Mesenteric fat pad (tissue), 1 donor: ENCODE data around the gene C1QTNF12. TPM values are rescaled to one million over a fixed set of nuclear protein-coding genes. Genes with fewer than 3 reads are reported as not detected.

Experiments used
- DNase-seq: peaks from one replicate; pipeline ENCODE4 v3.0.0-alpha.2; 2020; ENCODE audit warnings: low spot score
- total RNA-seq: library from RNA; stranded (reverse); fragmentation: NEBNext Ultra II Directional; extraction: Animal tissue kit (Norgen Biotek cat#: 25700); gene quantifications from one replicate; pipeline ENCODE4 v1.2.1, GENCODE V29; 2021
- donor health status: DM: yes; HTN: yes; CAD: no.

The C1QTNF12 gene
- total RNA-seq, 1 donor from 2014 or later = 2.9 TPM

GRCh38 chr1:1215080-1215676 lies 31.3 kb downstream of the C1QTNF12 start:
- no peak for DNase-seq

- no peak for DNase-seq
Measured at GRCh38 chr1:1213345-1214265, 32.9 kb downstream of the C1QTNF12 start, which contains the start of gene TNFRSF4. TNFRSF4 (minus strand) TSS chr1:1214153; CDS start chr1:1214127, 26 bp downstream.

- DNase-seq = no peak
Measured at GRCh38 chr1:1212780-1213344, 33.7 kb downstream of the C1QTNF12 start.

- DNase-seq = no peak
Measured at GRCh38 chr1:1211541-1212441, 34.7 kb downstream of the C1QTNF12 start.

DNA sequence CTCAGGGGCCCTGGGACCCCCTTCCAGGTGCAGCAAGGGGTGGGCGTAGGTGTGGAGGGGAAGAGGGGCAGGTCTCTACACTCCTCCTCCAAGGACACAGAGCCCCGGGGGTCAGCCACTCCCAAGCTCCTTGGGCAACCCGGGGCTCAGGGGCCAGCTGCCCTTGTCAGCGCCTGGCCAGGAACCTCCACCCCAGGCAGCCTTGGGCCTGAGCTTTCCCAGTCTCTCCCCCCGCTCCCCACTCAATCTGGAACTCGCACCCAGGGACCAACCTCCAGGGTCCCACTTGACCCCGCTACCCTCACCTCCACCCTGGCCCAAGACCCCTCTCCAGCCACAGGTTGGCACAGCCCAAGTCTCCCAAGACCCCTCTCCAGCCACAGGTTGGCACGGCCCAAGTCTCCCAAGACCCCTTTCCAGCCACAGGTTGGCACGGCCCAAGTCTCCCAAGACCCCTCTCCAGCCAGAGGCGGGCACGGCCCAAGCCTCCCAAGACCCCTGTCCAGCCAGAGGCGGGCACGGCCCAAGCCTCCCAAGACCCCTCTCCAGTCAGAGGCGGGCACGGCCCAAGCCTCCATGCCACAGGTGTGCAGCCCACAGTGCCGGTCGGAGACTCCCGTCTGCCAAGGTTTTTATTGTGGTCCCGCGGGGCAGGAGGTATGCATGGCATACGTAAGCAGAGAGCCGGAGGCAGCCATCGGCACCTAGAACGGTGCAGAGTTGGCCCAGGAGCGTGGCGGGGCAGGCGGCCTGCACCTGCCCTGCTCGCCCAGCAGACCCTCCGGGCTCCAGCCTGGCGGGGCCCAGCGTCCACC lies 35.6 kb downstream of the C1QTNF12 start:
- no peak for DNase-seq

DNA sequence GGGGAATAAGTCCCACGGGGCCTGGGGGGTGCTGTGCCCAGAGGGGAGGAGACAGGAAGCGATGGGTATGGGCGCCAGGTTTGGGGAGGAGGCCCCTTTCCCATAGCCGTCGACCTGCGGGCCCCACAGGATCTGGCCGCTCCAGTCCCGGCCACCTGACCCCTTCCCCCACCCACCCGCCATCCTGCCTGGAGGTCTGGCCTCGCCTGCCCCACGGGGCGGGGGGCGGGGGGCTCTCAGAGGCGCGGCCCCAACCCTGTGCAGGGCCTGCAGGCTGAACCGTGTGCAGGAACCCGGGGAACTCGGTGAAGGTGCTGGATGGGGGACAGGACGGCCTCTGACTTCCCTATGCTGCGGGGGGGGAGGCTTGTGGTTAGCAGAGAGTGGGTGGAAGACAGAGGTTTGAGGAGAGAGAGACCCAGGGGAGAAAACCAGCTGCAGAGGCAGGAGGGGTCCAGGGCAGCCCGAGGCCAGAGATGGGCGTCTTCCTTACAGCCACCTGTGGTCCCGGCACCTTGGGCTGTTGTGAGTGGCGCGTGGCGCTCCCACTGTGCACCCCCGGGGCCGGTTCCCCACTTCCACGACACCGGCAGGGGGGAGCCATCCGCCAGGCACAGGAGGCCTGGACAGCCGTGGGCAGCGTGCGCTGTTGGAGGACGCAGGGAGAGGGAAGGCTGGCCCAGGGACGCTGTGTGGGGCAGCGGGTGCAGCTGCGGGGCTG lies 37.6 kb downstream of the C1QTNF12 start:
- no peak for DNase-seq

- DNase-seq = no peak
Measured at GRCh38 chr1:1207571-1207892, 39.0 kb downstream of the C1QTNF12 start.

DNA sequence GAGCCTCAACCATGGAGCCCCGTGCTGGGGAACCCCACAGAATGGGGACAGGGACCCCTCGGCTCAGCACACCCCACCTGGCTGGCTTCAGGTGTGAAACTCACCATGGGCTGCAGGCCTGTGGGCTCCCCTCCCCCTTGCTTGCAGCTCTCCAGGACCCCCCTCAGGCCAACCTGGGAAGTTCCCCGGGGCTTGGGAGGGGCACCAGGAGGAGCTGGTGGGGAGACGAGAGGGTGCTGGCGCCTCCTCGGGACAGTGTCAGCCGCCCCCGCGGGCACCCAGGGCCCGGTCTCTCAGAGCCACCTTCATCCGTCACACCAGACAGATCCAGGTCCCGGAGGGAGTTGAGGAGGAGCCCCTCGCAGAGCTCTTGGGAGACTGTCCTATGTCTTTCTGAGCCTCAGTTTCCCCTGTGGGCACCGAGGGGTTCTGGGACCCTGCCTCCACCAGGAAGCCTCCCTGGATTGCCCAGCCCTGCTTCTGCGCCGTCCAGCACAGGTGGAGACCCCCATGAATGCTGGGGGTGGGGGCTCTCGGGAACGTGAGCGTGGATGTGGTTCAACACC lies 39.5 kb downstream of the C1QTNF12 start:
- DNase-seq = no peak

DNA sequence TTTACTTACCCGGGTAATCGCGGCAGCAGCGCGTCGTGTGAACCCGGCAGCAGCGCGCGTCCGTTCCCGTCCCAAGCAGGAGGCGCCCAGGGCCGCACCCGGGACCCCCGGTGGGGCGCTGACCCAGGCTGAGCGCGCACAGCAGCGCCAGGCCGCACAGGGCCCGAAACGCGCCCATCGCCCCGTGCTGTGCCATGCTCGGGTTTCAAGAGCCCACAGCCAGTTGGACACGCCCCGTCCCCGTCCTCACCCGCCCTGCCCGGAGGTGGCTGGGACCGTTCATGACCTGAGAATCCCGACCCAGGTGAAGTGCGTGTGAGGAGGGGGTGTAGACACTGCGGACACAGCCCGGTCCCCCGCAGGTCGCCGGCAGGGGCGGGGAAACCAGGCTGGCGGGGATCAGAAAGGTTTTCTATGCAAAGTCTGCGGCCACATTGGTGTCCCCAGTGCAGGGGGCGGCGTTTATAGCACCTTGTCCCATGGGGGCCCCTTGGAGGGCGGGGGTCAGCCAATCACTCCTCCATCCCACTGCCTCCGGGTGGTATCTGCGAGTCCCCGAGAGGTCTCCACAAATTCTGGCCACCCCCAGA lies 40.1 kb downstream of the C1QTNF12 start, which contains the start of gene TNFRSF18:
Gene TNFRSF18, minus strand, starts transcription at position 217 of the 590 bp plus-strand sequence. Its CDS starts 21 bp downstream, at position 196.
- DNase-seq = no peak

GRCh38 chr1:1205769-1206375 lies 40.6 kb downstream of the C1QTNF12 start:
- no peak for DNase-seq

GRCh38 chr1:1204998-1205768 lies 41.3 kb downstream of the C1QTNF12 start:
- DNase-seq = no peak

GRCh38 chr1:1204425-1204920 lies 42.0 kb downstream of the C1QTNF12 start:
- no peak for DNase-seq

DNA sequence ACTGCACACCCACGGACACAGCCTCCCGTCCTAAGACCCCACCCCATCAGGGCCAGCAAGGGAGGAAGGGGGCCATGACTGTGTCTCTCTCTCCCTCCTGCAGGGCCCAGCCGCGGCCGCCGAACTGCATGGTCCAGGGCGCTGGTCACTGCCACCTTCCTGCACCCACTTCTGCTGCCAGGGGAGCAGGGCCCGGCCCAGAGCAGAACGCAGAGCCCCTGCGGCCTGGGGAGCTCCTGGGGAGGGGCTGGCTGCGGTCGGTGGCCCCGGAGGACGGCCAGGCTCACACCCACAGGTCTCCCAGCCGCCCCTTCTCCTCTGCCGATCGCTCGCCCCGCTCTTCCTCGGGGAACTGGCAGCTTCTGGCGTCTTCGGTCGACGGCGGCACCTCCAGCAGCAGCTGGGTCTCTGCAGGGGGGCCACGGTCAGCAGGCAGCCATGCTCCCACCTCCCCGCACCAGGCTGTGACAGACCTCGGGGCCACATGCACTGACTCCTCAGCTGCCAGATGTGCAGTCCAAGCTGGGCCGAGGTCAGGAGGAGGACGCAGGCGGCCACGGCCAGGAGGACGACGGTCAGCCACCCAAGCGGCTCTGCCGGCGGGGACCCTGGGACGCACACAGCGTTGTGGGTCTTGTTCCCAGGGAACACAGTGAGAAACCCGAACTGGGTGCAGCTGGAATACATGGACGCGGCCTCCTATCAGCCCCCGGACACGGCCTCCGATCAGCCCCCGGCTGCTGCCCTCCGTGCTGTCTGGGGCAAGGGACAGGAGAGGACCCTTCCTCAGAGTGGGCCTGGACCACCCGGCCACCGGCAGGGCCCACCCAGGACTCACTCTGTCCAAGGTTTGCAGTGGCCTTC lies 42.7 kb downstream of the C1QTNF12 start:
- DNase-seq = no peak

- DNase-seq = no peak
Measured at GRCh38 chr1:1202831-1203560, 43.5 kb downstream of the C1QTNF12 start.

GRCh38 chr1:1200876-1201810 lies 45.4 kb downstream of the C1QTNF12 start:
- DNase-seq = no peak
